UCSD-AML1 (cell line): ENCODE results near the gene CCL17.

Experiments
- DNase-seq: peaks from one replicate; lab custom pipeline; 2025; ENCODE audit not compliant: unreplicated experiment; lab: John Stamatoyannopoulos, UW

Gene CCL17

GRCh38 chr16:57377080-57377841 lies 27.3 kb upstream of the CCL17 start:
- DNase-seq: no peak

- DNase-seq: no peak
Observed at GRCh38 chr16:57379579-57379978, 25.0 kb upstream of the CCL17 start.

GRCh38 chr16:57380671-57381462 lies 23.7 kb upstream of the CCL17 start:
- DNase-seq: peak; percentile 32

- DNase-seq: no peak
Observed at GRCh38 chr16:57381791-57382534, 22.6 kb upstream of the CCL17 start.

- no peak for DNase-seq
Observed at GRCh38 chr16:57382535-57383275, 21.9 kb upstream of the CCL17 start.

- peak; percentile 47 for DNase-seq
Observed at GRCh38 chr16:57383276-57384247, 21.0 kb upstream of the CCL17 start.

GRCh38 chr16:57384248-57385070 lies 20.1 kb upstream of the CCL17 start:
- DNase-seq: peak; percentile 47

- DNase-seq: no peak
Observed at GRCh38 chr16:57385083-57385482, 19.5 kb upstream of the CCL17 start.

- no peak for DNase-seq
Observed at GRCh38 chr16:57386381-57386951, 18.1 kb upstream of the CCL17 start.

- no peak for DNase-seq
Observed at GRCh38 chr16:57387598-57388354, 16.8 kb upstream of the CCL17 start.

GRCh38 chr16:57388359-57389086 lies 16.0 kb upstream of the CCL17 start:
- no peak for DNase-seq

- DNase-seq: no peak
Observed at GRCh38 chr16:57389087-57389468, 15.5 kb upstream of the CCL17 start.

GRCh38 chr16:57390636-57391295 lies 13.8 kb upstream of the CCL17 start:
- no peak for DNase-seq

GRCh38 chr16:57391300-57391699 lies 13.3 kb upstream of the CCL17 start:
- DNase-seq: no peak

GRCh38 chr16:57391708-57392107 lies 12.9 kb upstream of the CCL17 start:
- no peak for DNase-seq

GRCh38 chr16:57392694-57393093 lies 11.9 kb upstream of the CCL17 start:
- DNase-seq: no peak

GRCh38 chr16:57394444-57394843 lies 10.1 kb upstream of the CCL17 start:
- DNase-seq: no peak
